ENCODE results near the gene YWHAB. TPM values are rescaled to one million over a fixed set of nuclear protein-coding genes. Genes with fewer than 3 reads are reported as not detected.

The YWHAB gene
- polyA plus RNA-seq, 1 of the 3 experiments (the other 2 are of a cell fraction): 84.3 TPM

DNA sequence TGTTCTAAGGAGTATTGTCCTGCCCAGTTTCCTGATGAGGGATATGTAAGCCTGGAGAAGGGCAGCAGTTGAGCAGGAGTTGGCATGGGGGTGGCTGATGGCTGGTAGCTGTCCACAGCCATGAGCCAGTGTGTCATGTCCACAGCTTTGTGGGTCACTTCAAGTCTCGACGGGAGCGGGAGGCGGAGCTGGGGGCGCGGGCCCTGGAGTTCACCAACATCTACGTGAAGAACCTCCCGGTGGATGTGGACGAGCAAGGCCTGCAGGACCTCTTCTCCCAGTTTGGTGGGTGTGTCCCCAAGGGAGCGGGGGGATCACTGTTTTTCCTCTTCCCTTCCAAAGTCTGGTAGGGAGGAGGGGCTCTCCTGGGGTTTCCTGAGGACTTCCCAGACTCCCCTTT is 33.3 kb downstream of the YWHAB start:
- Histone ChIP-seq H3K9ac (no peak overlapping the region), H3F3A (replicated peaks; ENCODE audit: insufficient read depth) (no peaks in the 10 kb centered on the region), H4K20me1 (ENCODE audit: insufficient read depth) (no peaks in the 10 kb centered on the region), H3K4me1 (ENCODE audit: control insufficient read depth in 1 of 2, insufficient read depth in 2 of 2, low read depth in 1 of 2, low read length in 1 of 2) (no peaks in the 10 kb centered on the region), H2AFZ (ENCODE audit: low read depth) (no peak overlapping the region), H3K9me3 (no peaks in the 10 kb centered on the region), H3K4me3 (ENCODE audit: low read depth in 2 of 2, low read length in 1 of 2) (no peak overlapping the region), H3K36me3 (replicated peaks in 1 of 2; ENCODE audit: control insufficient read depth in 1 of 2, insufficient read depth in 2 of 2, low read length in 1 of 2) (peaks cover 7 to 44% of the 10 kb centered on the region in 2 experiments), H3K27me3 (ENCODE audit: insufficient read depth) (no peaks in the 10 kb centered on the region), H3K4me2 (no peak overlapping the region), H3K27ac (ENCODE audit: low read depth in 2 of 2, low read length in 1 of 2) (no peak overlapping the region), H3K79me2 (ENCODE audit: insufficient read depth) (no peaks in the 10 kb centered on the region), H3K9me2 (no peaks in the 10 kb centered on the region)
- 97% methylated on average over 10 of the region's 10 CpGs for WGBS (ENCODE audit: low lambda C conversion rate)
- DNase-seq: no peak
- ChIA-PET POLR2A (interaction anchor here (0.6 to 0.9 kb wide), 2 partner anchors 8 to 13 kb away, joined by 3 to 4 read pairs; no protein-coding TSS in a partner anchor), CTCF (interaction anchor here (0.9 to 1.0 kb wide), 2 partner anchors 22 to 118 kb away, joined by 3 read pairs; no protein-coding TSS in a partner anchor)
- TF ChIP-seq ELF1 (IDR thresholded peaks at IDR 0.05) (no peak), JUND (IDR thresholded peaks at IDR 0.05) (no peak), NFIC (IDR thresholded peaks at IDR 0.05; ENCODE audit: borderline replicate concordance) (no peak), GABPA (IDR thresholded peaks at IDR 0.05; ENCODE audit: low read depth) (no peak), POLR2AphosphoS5 (IDR thresholded peaks at IDR 0.05; ENCODE audit: low read depth, low read length) (no peak), EP300 (IDR thresholded peaks at IDR 0.05; ENCODE audit: borderline replicate concordance in 1 of 2, low read depth in 1 of 2, low read length in 1 of 2) (no peak), RCOR1 (IDR thresholded peaks at IDR 0.05; ENCODE audit: low read length) (no peak), RXRA (IDR thresholded peaks at IDR 0.05; ENCODE audit: borderline replicate concordance, low read depth) (no peak)
- TF ChIP-seq, protein P1, sequence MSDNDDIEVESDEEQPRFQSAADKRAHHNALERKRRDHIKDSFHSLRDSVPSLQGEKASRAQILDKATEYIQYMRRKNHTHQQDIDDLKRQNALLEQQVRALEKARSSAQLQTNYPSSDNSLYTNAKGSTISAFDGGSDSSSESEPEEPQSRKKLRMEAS (IDR thresholded peaks at IDR 0.05; ENCODE audit: low read depth): no peak
- TF ChIP-seq, protein P2, sequence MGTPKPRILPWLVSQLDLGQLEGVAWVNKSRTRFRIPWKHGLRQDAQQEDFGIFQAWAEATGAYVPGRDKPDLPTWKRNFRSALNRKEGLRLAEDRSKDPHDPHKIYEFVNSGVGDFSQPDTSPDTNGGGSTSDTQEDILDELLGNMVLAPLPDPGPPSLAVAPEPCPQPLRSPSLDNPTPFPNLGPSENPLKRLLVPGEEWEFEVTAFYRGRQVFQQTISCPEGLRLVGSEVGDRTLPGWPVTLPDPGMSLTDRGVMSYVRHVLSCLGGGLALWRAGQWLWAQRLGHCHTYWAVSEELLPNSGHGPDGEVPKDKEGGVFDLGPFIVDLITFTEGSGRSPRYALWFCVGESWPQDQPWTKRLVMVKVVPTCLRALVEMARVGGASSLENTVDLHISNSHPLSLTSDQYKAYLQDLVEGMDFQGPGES (IDR thresholded peaks at IDR 0.05; ENCODE audit: low read depth, low read length): no peak

DNA sequence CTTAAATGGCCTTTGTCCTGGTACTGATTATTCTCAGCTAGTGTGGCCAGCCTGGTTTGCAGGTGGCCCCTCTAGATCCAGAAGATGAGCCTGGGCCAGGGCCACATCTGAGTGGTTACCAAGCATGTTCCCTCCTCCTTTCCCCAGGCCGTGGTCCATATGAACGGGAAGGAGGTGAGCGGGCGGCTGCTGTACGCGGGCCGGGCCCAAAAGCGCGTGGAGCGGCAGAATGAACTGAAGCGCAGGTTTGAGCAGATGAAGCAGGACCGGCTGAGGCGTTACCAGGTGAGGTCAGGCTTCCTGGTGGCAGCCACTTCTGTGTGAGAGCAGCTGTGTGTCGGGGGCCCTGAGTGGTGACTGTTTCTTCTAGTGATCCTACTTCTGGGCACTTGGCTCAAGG is 35.9 kb downstream of the YWHAB start:
- Histone ChIP-seq H3K9me2 (no peaks in the 10 kb centered on the region), H3K27me3 (ENCODE audit: insufficient read depth) (no peaks in the 10 kb centered on the region), H3F3A (replicated peaks; ENCODE audit: insufficient read depth) (no peaks in the 10 kb centered on the region), H2AFZ (ENCODE audit: low read depth) (no peak overlapping the region), H3K9me3 (no peaks in the 10 kb centered on the region), H4K20me1 (ENCODE audit: insufficient read depth) (no peaks in the 10 kb centered on the region), H3K4me3 (ENCODE audit: low read depth in 2 of 2, low read length in 1 of 2) (no peak overlapping the region), H3K4me2 (no peak overlapping the region), H3K27ac (ENCODE audit: low read depth in 2 of 2, low read length in 1 of 2) (no peak overlapping the region), H3K79me2 (ENCODE audit: insufficient read depth) (no peaks in the 10 kb centered on the region), H3K36me3 (replicated peaks in 1 of 2; ENCODE audit: control insufficient read depth in 1 of 2, insufficient read depth in 2 of 2, low read length in 1 of 2) (peaks cover 14 to 46% of the 10 kb centered on the region in 2 experiments), H3K4me1 (ENCODE audit: control insufficient read depth in 1 of 2, insufficient read depth in 2 of 2, low read depth in 1 of 2, low read length in 1 of 2) (no peaks in the 10 kb centered on the region; a peak in 1 of 4 replicates), H3K9ac (no peak overlapping the region)
- no peak for TF ChIP-seq YY1 (IDR thresholded peaks at IDR 0.05; ENCODE audit: low read depth)
- TF ChIP-seq FOXJ3 (CRISPR knock-in tag; IDR thresholded peaks at IDR 0.05): no peak
- TF ChIP-seq, protein P3, sequence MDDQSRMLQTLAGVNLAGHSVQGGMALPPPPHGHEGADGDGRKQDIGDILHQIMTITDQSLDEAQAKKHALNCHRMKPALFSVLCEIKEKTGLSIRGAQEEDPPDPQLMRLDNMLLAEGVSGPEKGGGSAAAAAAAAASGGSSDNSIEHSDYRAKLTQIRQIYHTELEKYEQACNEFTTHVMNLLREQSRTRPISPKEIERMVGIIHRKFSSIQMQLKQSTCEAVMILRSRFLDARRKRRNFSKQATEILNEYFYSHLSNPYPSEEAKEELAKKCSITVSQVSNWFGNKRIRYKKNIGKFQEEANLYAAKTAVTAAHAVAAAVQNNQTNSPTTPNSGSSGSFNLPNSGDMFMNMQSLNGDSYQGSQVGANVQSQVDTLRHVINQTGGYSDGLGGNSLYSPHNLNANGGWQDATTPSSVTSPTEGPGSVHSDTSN (IDR thresholded peaks at IDR 0.05): no peak
- DNase-seq: no peak
- CTCF ChIA-PET: no interaction called here
- POLR2A ChIA-PET: no interaction called here
- 94% methylated on average over 14 of the region's 14 CpGs for WGBS (ENCODE audit: low lambda C conversion rate)

All from SK-N-SH (cell line).